T-helper 1 cell treated with Interleukin-12 subunit alpha and Interleukin-12 subunit beta and Interleukin-4 antibody, amounts not matched to agents 30 μg/mL and 1 μg/mL, for 36 hours (primary cell): Measurements from ENCODE around the gene MYO9A.
A peak's percentile ranks its signal among the peaks of the same experiment; 100 is the strongest.
"Not testable (repeated sequence)": the region's sequence is repeated elsewhere in the genome, so short reads cannot be mapped to it uniquely, and the experiment has no call there.

ENCODE experiments used
- H3K27ac Mint-ChIP-seq: one replicate; pipeline ENCODE4 v1.8.0; 2021; ENCODE audit warnings: mild to moderate bottlenecking, mixed read lengths
- H3K27me3 Mint-ChIP-seq: one replicate; pipeline ENCODE4 v1.8.0; 2021; ENCODE audit warnings: low read depth, mixed read lengths
- H3K36me3 Mint-ChIP-seq: one replicate; pipeline ENCODE4 v1.8.0; 2021; ENCODE audit warnings: low read depth, mixed read lengths
- H3K4me1 Mint-ChIP-seq: one replicate; pipeline ENCODE4 v1.8.0; 2021; ENCODE audit warnings: low read depth, mixed read lengths
- H3K4me3 Mint-ChIP-seq: one replicate; pipeline ENCODE4 v1.8.0; 2021; ENCODE audit warnings: mild to moderate bottlenecking, moderate library complexity, mixed read lengths
- H3K9me3 Mint-ChIP-seq: one replicate; pipeline ENCODE4 v1.8.0; 2021; ENCODE audit warnings: mixed read lengths

MYO9A gene

GRCh38 chr15:72124218-72124617 lies 6.3 kb upstream of the MYO9A start:
- Mint-ChIP-seq H3K4me3 (no peak overlapping the region), H3K27ac (no peak overlapping the region)

GRCh38 chr15:72117486-72118016 lies 399 bp downstream of the MYO9A start:
- H3K4me3 Mint-ChIP-seq = peak overlapping the region; percentile 95
- peaks cover 22% of the 10 kb centered on the region for H3K4me1 Mint-ChIP-seq
- peak overlapping the region; percentile 89 for H3K27ac Mint-ChIP-seq
- peaks cover 30% of the 10 kb centered on the region for H3K27me3 Mint-ChIP-seq
- no peaks in the 10 kb centered on the region for H3K9me3 Mint-ChIP-seq
- H3K36me3 Mint-ChIP-seq = no peaks in the 10 kb centered on the region

More at GRCh38 chr15:72124218-72124617, 6.3 kb upstream of the MYO9A start:
- no peaks in the 10 kb centered on the region for H3K9me3 Mint-ChIP-seq
- H3K27me3 Mint-ChIP-seq = no peaks in the 10 kb centered on the region
- peaks cover 1% of the 10 kb centered on the region for H3K4me1 Mint-ChIP-seq
- no peaks in the 10 kb centered on the region for H3K36me3 Mint-ChIP-seq

GRCh38 chr15:72116731-72117485 lies 1.0 kb downstream of the MYO9A start:
- Mint-ChIP-seq H3K27me3 (peaks cover 30% of the 10 kb centered on the region), H3K36me3 (no peaks in the 10 kb centered on the region), H3K9me3 (no peaks in the 10 kb centered on the region), H3K4me1 (peaks cover 22% of the 10 kb centered on the region), H3K4me3 (peak overlapping the region; percentile 95), H3K27ac (peak overlapping the region; percentile 89)

- Mint-ChIP-seq H3K4me1 (peaks cover 15% of the 10 kb centered on the region), H3K4me3 (no peak overlapping the region), H3K27ac (no peak overlapping the region), H3K36me3 (no peaks in the 10 kb centered on the region), H3K9me3 (no peaks in the 10 kb centered on the region), H3K27me3 (peaks cover 30% of the 10 kb centered on the region)
Observed at GRCh38 chr15:72113347-72114031, 4.5 kb downstream of the MYO9A start.

GRCh38 chr15:72112805-72113204 lies 5.1 kb downstream of the MYO9A start:
- no peaks in the 10 kb centered on the region for H3K9me3 Mint-ChIP-seq
- H3K36me3 Mint-ChIP-seq = no peaks in the 10 kb centered on the region
- H3K4me1 Mint-ChIP-seq = peaks cover 15% of the 10 kb centered on the region
- peaks cover 30% of the 10 kb centered on the region for H3K27me3 Mint-ChIP-seq
- no peak overlapping the region for H3K27ac Mint-ChIP-seq
- H3K4me3 Mint-ChIP-seq = no peak overlapping the region

GRCh38 chr15:72112116-72112515 lies 5.8 kb downstream of the MYO9A start:
- no peak overlapping the region for H3K4me3 Mint-ChIP-seq
- H3K27me3 Mint-ChIP-seq = peaks cover 29% of the 10 kb centered on the region
- no peak overlapping the region for H3K27ac Mint-ChIP-seq
- no peaks in the 10 kb centered on the region for H3K9me3 Mint-ChIP-seq
- H3K4me1 Mint-ChIP-seq = peaks cover 14% of the 10 kb centered on the region
- H3K36me3 Mint-ChIP-seq = no peaks in the 10 kb centered on the region

GRCh38 chr15:72110355-72110754 lies 7.6 kb downstream of the MYO9A start:
- H3K27ac Mint-ChIP-seq = no peak overlapping the region
- H3K36me3 Mint-ChIP-seq = no peaks in the 10 kb centered on the region
- H3K4me1 Mint-ChIP-seq = peaks cover 3% of the 10 kb centered on the region
- no peak overlapping the region for H3K4me3 Mint-ChIP-seq
- H3K27me3 Mint-ChIP-seq = peaks cover 13% of the 10 kb centered on the region
- no peaks in the 10 kb centered on the region for H3K9me3 Mint-ChIP-seq

- no peak overlapping the region for H3K27ac Mint-ChIP-seq
- no peaks in the 10 kb centered on the region for H3K4me1 Mint-ChIP-seq
- H3K27me3 Mint-ChIP-seq = no peaks in the 10 kb centered on the region
- no peaks in the 10 kb centered on the region for H3K9me3 Mint-ChIP-seq
- H3K36me3 Mint-ChIP-seq = no peaks in the 10 kb centered on the region
- no peak overlapping the region for H3K4me3 Mint-ChIP-seq
Observed at GRCh38 chr15:72106068-72106467, 11.9 kb downstream of the MYO9A start.

GRCh38 chr15:72105111-72105510 lies 12.8 kb downstream of the MYO9A start:
- H3K9me3 Mint-ChIP-seq = no peaks in the 10 kb centered on the region
- no peaks in the 10 kb centered on the region for H3K4me1 Mint-ChIP-seq
- H3K4me3 Mint-ChIP-seq = no peak overlapping the region
- H3K27ac Mint-ChIP-seq = no peak overlapping the region
- H3K27me3 Mint-ChIP-seq = no peaks in the 10 kb centered on the region
- no peaks in the 10 kb centered on the region for H3K36me3 Mint-ChIP-seq

GRCh38 chr15:72100551-72100950 lies 17.4 kb downstream of the MYO9A start:
- H3K4me1 Mint-ChIP-seq, H3K36me3 Mint-ChIP-seq, H3K27ac Mint-ChIP-seq, H3K4me3 Mint-ChIP-seq, H3K9me3 Mint-ChIP-seq, H3K27me3 Mint-ChIP-seq: not testable (repeated sequence)

GRCh38 chr15:72099155-72099554 lies 18.8 kb downstream of the MYO9A start:
- H3K9me3 Mint-ChIP-seq = no peaks in the 10 kb centered on the region
- H3K4me3 Mint-ChIP-seq = no peak overlapping the region
- H3K36me3 Mint-ChIP-seq = no peaks in the 10 kb centered on the region
- H3K27me3 Mint-ChIP-seq = no peaks in the 10 kb centered on the region
- H3K4me1 Mint-ChIP-seq = no peaks in the 10 kb centered on the region
- H3K27ac Mint-ChIP-seq = no peak overlapping the region

GRCh38 chr15:72098040-72098439 lies 19.9 kb downstream of the MYO9A start:
- Mint-ChIP-seq H3K36me3 (no peaks in the 10 kb centered on the region), H3K9me3 (no peaks in the 10 kb centered on the region), H3K27ac (no peak overlapping the region), H3K4me1 (no peaks in the 10 kb centered on the region), H3K27me3 (no peaks in the 10 kb centered on the region), H3K4me3 (no peak overlapping the region)

GRCh38 chr15:72096796-72097195 lies 21.2 kb downstream of the MYO9A start:
- no peak overlapping the region for H3K4me3 Mint-ChIP-seq
- no peaks in the 10 kb centered on the region for H3K27me3 Mint-ChIP-seq
- H3K4me1 Mint-ChIP-seq = no peaks in the 10 kb centered on the region
- no peaks in the 10 kb centered on the region for H3K36me3 Mint-ChIP-seq
- no peak overlapping the region for H3K27ac Mint-ChIP-seq
- H3K9me3 Mint-ChIP-seq = no peaks in the 10 kb centered on the region

GRCh38 chr15:72092691-72093090 lies 25.3 kb downstream of the MYO9A start:
- Mint-ChIP-seq H3K4me3 (no peak overlapping the region), H3K9me3 (peaks cover 1% of the 10 kb centered on the region), H3K4me1 (no peaks in the 10 kb centered on the region), H3K27me3 (no peaks in the 10 kb centered on the region), H3K27ac (no peak overlapping the region), H3K36me3 (peaks cover under 1% of the 10 kb centered on the region)

GRCh38 chr15:72092006-72092405 lies 25.9 kb downstream of the MYO9A start:
- Mint-ChIP-seq H3K36me3 (peaks cover 4% of the 10 kb centered on the region), H3K4me1 (no peaks in the 10 kb centered on the region), H3K27me3 (no peaks in the 10 kb centered on the region), H3K27ac (no peak overlapping the region), H3K4me3 (no peak overlapping the region), H3K9me3 (peaks cover 3% of the 10 kb centered on the region)
